ENCODE data around the gene C6orf89.

DNA sequence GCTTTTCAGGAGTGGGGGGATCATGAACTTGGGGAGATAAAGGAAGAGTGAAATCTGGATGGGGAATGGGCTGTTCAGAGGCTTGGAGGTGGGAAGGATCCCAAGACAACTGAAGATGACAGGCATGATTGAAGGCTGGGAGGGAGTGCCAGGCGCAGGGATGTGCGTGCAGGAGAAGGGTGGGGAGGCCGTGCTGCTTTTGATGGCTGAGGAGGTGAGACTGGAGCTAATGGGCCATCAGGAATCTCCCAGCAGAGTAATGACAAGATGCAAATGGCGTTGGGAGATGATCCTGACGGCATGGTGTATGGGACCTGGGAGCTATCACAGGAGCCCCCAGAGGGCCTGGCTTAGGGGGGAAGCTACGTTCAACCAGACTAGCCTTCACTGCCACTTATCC is 48.1 kb upstream of the C6orf89 start:
- TF ChIP-seq, protein P1, sequence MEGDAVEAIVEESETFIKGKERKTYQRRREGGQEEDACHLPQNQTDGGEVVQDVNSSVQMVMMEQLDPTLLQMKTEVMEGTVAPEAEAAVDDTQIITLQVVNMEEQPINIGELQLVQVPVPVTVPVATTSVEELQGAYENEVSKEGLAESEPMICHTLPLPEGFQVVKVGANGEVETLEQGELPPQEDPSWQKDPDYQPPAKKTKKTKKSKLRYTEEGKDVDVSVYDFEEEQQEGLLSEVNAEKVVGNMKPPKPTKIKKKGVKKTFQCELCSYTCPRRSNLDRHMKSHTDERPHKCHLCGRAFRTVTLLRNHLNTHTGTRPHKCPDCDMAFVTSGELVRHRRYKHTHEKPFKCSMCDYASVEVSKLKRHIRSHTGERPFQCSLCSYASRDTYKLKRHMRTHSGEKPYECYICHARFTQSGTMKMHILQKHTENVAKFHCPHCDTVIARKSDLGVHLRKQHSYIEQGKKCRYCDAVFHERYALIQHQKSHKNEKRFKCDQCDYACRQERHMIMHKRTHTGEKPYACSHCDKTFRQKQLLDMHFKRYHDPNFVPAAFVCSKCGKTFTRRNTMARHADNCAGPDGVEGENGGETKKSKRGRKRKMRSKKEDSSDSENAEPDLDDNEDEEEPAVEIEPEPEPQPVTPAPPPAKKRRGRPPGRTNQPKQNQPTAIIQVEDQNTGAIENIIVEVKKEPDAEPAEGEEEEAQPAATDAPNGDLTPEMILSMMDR (conservative IDR thresholded peaks at IDR 0.05 in 1 of 2, IDR thresholded peaks at IDR 0.05 in 1 of 2; ENCODE audit: low read depth in 1 of 2, low read length in 2 of 2), result no peak
- TF ChIP-seq EZH2 (IDR thresholded peaks at IDR 0.05; ENCODE audit: low read length, missing control alignments), result no peak

Measured in fibroblast of lung (primary cell).